Fibroblast of lung (primary cell): ENCODE results near the gene HTR3B. TPM values are rescaled to one million over a fixed set of nuclear protein-coding genes. Genes with fewer than 3 reads are reported as not detected.
"Not testable (repeated sequence)": the region's sequence is repeated elsewhere in the genome, so short reads cannot be mapped to it uniquely, and the experiment has no call there.

ENCODE experiments used
- DNase-seq, 2 donors: peaks; one replicate each; pipeline versions ENCODE4 v3.0.0 to v3.0.0-alpha.2; 2010; ENCODE audit warnings: low read depth in 2 of 2
- H2AFZ ChIP-seq: 2 replicates; pipeline ENCODE4 v1.5.1; 2012; ENCODE audit warnings: low read length, control low read depth, inconsistent platforms
- H3K27ac ChIP-seq: 2 replicates; pipeline ENCODE4 v1.5.1; 2011; ENCODE audit warnings: low read length, control low read depth; ENCODE audit not compliant: insufficient read depth
- H3K27me3 ChIP-seq: 2 replicates; pipeline ENCODE4 v1.5.1; 2011; ENCODE audit warnings: mild to moderate bottlenecking, low read length; ENCODE audit not compliant: control insufficient read depth, insufficient read depth
- H3K36me3 ChIP-seq: 2 replicates; pipeline ENCODE4 v1.5.1; 2011; ENCODE audit warnings: low read length; ENCODE audit not compliant: control insufficient read depth, insufficient read depth
- H3K4me1 ChIP-seq: 2 replicates; pipeline ENCODE4 v1.5.1; 2011; ENCODE audit warnings: low read length; ENCODE audit not compliant: control insufficient read depth, insufficient read depth; ENCODE audit errors: extremely low read depth
- H3K4me2 ChIP-seq: 2 replicates; pipeline ENCODE4 v1.5.1; 2011; ENCODE audit warnings: low read length, control low read depth; ENCODE audit not compliant: insufficient read depth; ENCODE audit errors: extremely low read depth
- H3K4me3 ChIP-seq, 4 experiments: fragments of 200-600 bp in 1 of 4; sonication (generic) in 1 of 4; replicated peaks in 1 of 4; 2 replicates each; pipeline ENCODE4 v1.5.1; 2011 to 2016; ENCODE audit warnings: low read length in 4 of 4, low read depth in 3 of 4, mild to moderate bottlenecking in 3 of 4, control low read depth in 2 of 4, inconsistent platforms in 1 of 4, mixed read lengths in 1 of 4; ENCODE audit not compliant: insufficient read depth in 1 of 4; ENCODE audit errors: control extremely low read depth in 1 of 4
- H3K79me2 ChIP-seq: 2 replicates; pipeline ENCODE4 v1.5.1; 2012; ENCODE audit warnings: mild to moderate bottlenecking, low read length, inconsistent platforms; ENCODE audit not compliant: control insufficient read depth, insufficient read depth
- H3K9ac ChIP-seq: 2 replicates; pipeline ENCODE4 v1.5.1; 2011; ENCODE audit warnings: mild to moderate bottlenecking, low read length, control low read depth; ENCODE audit not compliant: insufficient read depth
- H3K9me3 ChIP-seq: 2 replicates; pipeline ENCODE4 v1.5.1; 2012; ENCODE audit warnings: low read depth, low read length; ENCODE audit not compliant: control insufficient read depth, insufficient read depth
- H4K20me1 ChIP-seq: 2 replicates; pipeline ENCODE4 v1.5.1; 2011; ENCODE audit warnings: low read length; ENCODE audit not compliant: control insufficient read depth, insufficient read depth; ENCODE audit errors: extremely low read depth
- EZH2 ChIP-seq: IDR thresholded peaks from 2 replicates; pipeline ENCODE4 v1.5.1; 2012; ENCODE audit warnings: low read length, control low read depth, mild to moderate bottlenecking; ENCODE audit errors: missing control alignments
- polyA plus RNA-seq, 2 donors: library from polyadenylated mRNA; depleted of rRNA in 1 of 2; stranded (reverse) in 1 of 2; unstranded in 1 of 2; fragments of >200 nt; gene quantifications; 2 replicates each; pipeline ENCODE4 v1.2.1, GENCODE V29; 2011 to 2012; ENCODE audit warnings: missing spikeins in 1 of 2
- total RNA-seq: library from RNA; depleted of rRNA; stranded (reverse); fragments of >200 nt; gene quantifications from 2 replicates; pipeline ENCODE4 v1.2.1, GENCODE V29; 2014
- TF ChIP-seq, protein P1 (sequence below), 2 donors: IDR thresholded peaks in 1 of 2; conservative IDR thresholded peaks in 1 of 2; 1 replicate in 1 of 2; 2 replicates in 1 of 2; pipeline ENCODE4 v1.5.1; 2011 to 2012; ENCODE audit warnings: low read length in 2 of 2, control low read depth in 1 of 2, inconsistent platforms in 1 of 2, low read depth in 1 of 2, mild to moderate bottlenecking in 1 of 2

The HTR3B gene
- total and polyA plus RNA-seq, 2 donors (not counting 1 experiment from before 2014, with no cell fraction given), result not detected

GRCh38 chr11:113942256-113942655 lies 37.7 kb downstream of the HTR3B start:
- Histone ChIP-seq H3K27me3 (no peaks in the 10 kb centered on the region), H2AFZ (no peak overlapping the region)
- no peak for DNase-seq

DNA sequence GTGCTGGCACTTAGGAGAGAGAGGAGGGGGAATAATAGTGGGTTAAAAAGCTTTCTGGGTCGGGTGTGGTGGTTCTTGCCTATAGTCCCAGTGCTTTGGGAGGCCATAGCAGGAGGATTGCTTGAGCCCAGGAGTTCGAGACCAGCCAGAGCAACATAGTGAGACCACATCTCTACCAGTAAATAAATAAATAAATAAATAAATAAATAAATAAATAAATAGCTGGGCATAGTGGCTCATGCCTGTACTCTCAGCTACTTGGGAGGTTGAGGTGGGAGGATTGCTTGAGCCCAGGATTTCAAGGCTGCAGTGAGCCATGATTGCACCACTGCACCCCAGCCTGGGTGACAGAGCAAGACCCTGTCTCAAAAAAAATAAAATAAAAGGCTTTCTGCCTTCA lies 41.6 kb downstream of the HTR3B start:
- H3K27me3 ChIP-seq, H3K36me3 ChIP-seq, H3K9ac ChIP-seq, H2AFZ ChIP-seq, H3K4me2 ChIP-seq, DNase-seq, H3K27ac ChIP-seq, H4K20me1 ChIP-seq, H3K9me3 ChIP-seq, H3K4me1 ChIP-seq, H3K4me3 ChIP-seq, H3K79me2 ChIP-seq: not testable (repeated sequence)

More at GRCh38 chr11:113942256-113942655, 37.7 kb downstream of the HTR3B start:
- Histone ChIP-seq H3K4me2 (no peak overlapping the region), H3K4me3 (no peak overlapping the region), H3K79me2 (no peaks in the 10 kb centered on the region), H3K36me3 (no peaks in the 10 kb centered on the region), H3K4me1 (no peaks in the 10 kb centered on the region), H3K9me3 (no peaks in the 10 kb centered on the region), H3K27ac (no peak overlapping the region), H4K20me1 (no peaks in the 10 kb centered on the region), H3K9ac (no peak overlapping the region)
- TF ChIP-seq EZH2, result no peak
- TF ChIP-seq, protein P1, sequence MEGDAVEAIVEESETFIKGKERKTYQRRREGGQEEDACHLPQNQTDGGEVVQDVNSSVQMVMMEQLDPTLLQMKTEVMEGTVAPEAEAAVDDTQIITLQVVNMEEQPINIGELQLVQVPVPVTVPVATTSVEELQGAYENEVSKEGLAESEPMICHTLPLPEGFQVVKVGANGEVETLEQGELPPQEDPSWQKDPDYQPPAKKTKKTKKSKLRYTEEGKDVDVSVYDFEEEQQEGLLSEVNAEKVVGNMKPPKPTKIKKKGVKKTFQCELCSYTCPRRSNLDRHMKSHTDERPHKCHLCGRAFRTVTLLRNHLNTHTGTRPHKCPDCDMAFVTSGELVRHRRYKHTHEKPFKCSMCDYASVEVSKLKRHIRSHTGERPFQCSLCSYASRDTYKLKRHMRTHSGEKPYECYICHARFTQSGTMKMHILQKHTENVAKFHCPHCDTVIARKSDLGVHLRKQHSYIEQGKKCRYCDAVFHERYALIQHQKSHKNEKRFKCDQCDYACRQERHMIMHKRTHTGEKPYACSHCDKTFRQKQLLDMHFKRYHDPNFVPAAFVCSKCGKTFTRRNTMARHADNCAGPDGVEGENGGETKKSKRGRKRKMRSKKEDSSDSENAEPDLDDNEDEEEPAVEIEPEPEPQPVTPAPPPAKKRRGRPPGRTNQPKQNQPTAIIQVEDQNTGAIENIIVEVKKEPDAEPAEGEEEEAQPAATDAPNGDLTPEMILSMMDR (conservative IDR thresholded peaks at IDR 0.05 in 1 of 2, IDR thresholded peaks at IDR 0.05 in 1 of 2; ENCODE audit: low read depth in 1 of 2, low read length in 2 of 2), result no peak

DNA sequence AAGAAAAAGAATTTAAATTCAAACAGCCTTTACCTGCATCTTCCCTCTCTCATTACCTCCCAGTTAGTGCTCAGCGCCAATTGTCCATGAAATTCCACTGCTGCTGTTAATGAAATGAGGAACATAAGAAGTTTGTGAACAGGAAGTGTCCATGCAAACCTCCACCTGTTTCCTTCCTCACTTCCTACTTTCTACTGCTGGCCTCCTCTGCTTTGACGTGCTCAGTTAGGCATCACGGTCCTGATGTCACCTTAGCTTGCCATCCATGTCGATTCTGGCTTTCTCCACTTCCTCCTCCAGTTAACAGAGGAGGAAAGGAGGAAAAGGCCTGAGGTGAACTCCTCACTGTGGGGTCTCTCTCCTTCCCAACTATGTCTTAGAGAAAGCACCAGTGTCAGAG lies 43.4 kb downstream of the HTR3B start:
- Histone ChIP-seq H3K9me3 (no peaks in the 10 kb centered on the region), H3K9ac (no peak overlapping the region), H3K4me2 (no peak overlapping the region), H3K36me3 (no peaks in the 10 kb centered on the region), H4K20me1 (no peaks in the 10 kb centered on the region), H2AFZ (no peak overlapping the region), H3K27ac (no peak overlapping the region), H3K27me3 (no peaks in the 10 kb centered on the region), H3K4me3 (no peak overlapping the region), H3K4me1 (no peaks in the 10 kb centered on the region), H3K79me2 (no peaks in the 10 kb centered on the region)
- no peak for DNase-seq
- TF ChIP-seq, protein P1 (conservative IDR thresholded peaks at IDR 0.05 in 1 of 2, IDR thresholded peaks at IDR 0.05 in 1 of 2; ENCODE audit: low read depth in 1 of 2, low read length in 2 of 2), result no peak
- TF ChIP-seq EZH2, result no peak
